HL-60/S4 treated with retinoic acid at 250 ng/mL for 4 days and 3 days (cell line): ENCODE data around the gene UNC93A.
"Not testable (repeated sequence)": the region's sequence is repeated elsewhere in the genome, so short reads cannot be mapped to it uniquely, and the experiment has no call there.

ENCODE experiments used
- in situ Hi-C: fragments of 300-500 bp; cut with MboI; formaldehyde crosslinking; loops from 2 replicates; pipeline ENCODE4 v1.7.0; 2022; ENCODE audit warnings: low sequenced_read_pairs

The UNC93A gene

GRCh38 chr6:167338541-167339117 is 47.5 kb downstream of the UNC93A start:
- in situ Hi-C loops: no loop called here

GRCh38 chr6:167341038-167341583 is 50.0 kb downstream of the UNC93A start:
- in situ Hi-C loops: no loop called here

GRCh38 chr6:167341665-167342655 is 50.8 kb downstream of the UNC93A start:
- in situ Hi-C loops: no loop called here

- in situ Hi-C loops: no loop called here
These were observed 51.9 kb downstream of the UNC93A start for GRCh38 chr6:167342879-167343610.

GRCh38 chr6:167345348-167345747 is 54.2 kb downstream of the UNC93A start:
- in situ Hi-C loops: no loop called here

GRCh38 chr6:167345960-167346359 is 54.8 kb downstream of the UNC93A start:
- in situ Hi-C loops: no loop called here

GRCh38 chr6:167347226-167347625 is 56.1 kb downstream of the UNC93A start:
- in situ Hi-C loops: no loop called here

- in situ Hi-C loops: no loop called here
These were observed 58.6 kb downstream of the UNC93A start for GRCh38 chr6:167349631-167350274.

- in situ Hi-C loops: no loop called here
These were observed 59.2 kb downstream of the UNC93A start for GRCh38 chr6:167350275-167350696.

GRCh38 chr6:167350731-167351655 is 59.9 kb downstream of the UNC93A start:
- in situ Hi-C loops: no loop called here

GRCh38 chr6:167351656-167352345 is 60.7 kb downstream of the UNC93A start:
- in situ Hi-C loops: no loop called here

- in situ Hi-C loops: no loop called here
These were observed 65.8 kb downstream of the UNC93A start for GRCh38 chr6:167356874-167357273.

- in situ Hi-C loops: not testable (repeated sequence)
These were observed 67.3 kb downstream of the UNC93A start for GRCh38 chr6:167358394-167358793.

GRCh38 chr6:167361170-167361569 is 70.1 kb downstream of the UNC93A start:
- in situ Hi-C loops: not testable (repeated sequence)
